Lower lobe of right lung (tissue), 2 donors: ENCODE results near the gene HOXA2. TPM values are rescaled to one million over a fixed set of nuclear protein-coding genes. Genes with fewer than 3 reads are reported as not detected.

ENCODE experiments used
- ATAC-seq, 2 donors: fragments of 200-7000 bp; cut with Tn5 transposase; one replicate each; pipeline ENCODE4 v1.9.1; 2020 to 2022; ENCODE audit warnings: mild to moderate bottlenecking in 2 of 2, moderate library complexity in 2 of 2
- DNase-seq: peaks from one replicate; pipeline ENCODE4 v3.0.0-alpha.2; 2020
- H3K27ac ChIP-seq: fragments of 200-600 bp; one replicate; pipeline ENCODE4 v1.8.0; 2022
- H3K27me3 ChIP-seq: fragments of 200-600 bp; one replicate; pipeline ENCODE4 v1.8.0; 2022; ENCODE audit warnings: low read depth
- H3K36me3 ChIP-seq: fragments of 200-600 bp; one replicate; pipeline ENCODE4 v1.8.0; 2022; ENCODE audit warnings: mild to moderate bottlenecking
- H3K4me1 ChIP-seq: fragments of 200-600 bp; one replicate; pipeline ENCODE4 v1.8.0; 2022
- H3K4me3 ChIP-seq: fragments of 200-600 bp; one replicate; pipeline ENCODE4 v1.8.0; 2022; ENCODE audit warnings: mild to moderate bottlenecking
- H3K9me3 ChIP-seq: fragments of 200-600 bp; one replicate; pipeline ENCODE4 v1.8.0; 2022
- CTCF ChIP-seq: fragments of 200-600 bp; IDR thresholded peaks from one replicate; pipeline ENCODE4 v1.8.0; 2022; ENCODE audit warnings: antibody characterized with exemption, mild to moderate bottlenecking
- intact Hi-C: fragments of 100-400 bp; cut with DNase I; formaldehyde crosslinking; loops from one replicate; pipeline ENCODE4 v1.11.0; 2022
- total RNA-seq: library from RNA; stranded (reverse); fragmentation: NEBNext Ultra II Directional; extraction: Animal tissue kit (Norgen Biotek cat#: 25700); gene quantifications from one replicate; pipeline ENCODE4 v1.2.1, GENCODE V29; 2021
- donor health status: DM: no; HTN: yes; CAD: no; lungs with severe emphysema.

Gene HOXA2
- total RNA-seq, 1 donor from 2014 or later, result 1.5 TPM

- Histone ChIP-seq H3K9me3 (no peaks in the 10 kb centered on the region), H3K4me3 (no peak overlapping the region), H3K27me3 (peaks cover 45% of the 10 kb centered on the region), H3K27ac (no peak overlapping the region), H3K36me3 (no peaks in the 10 kb centered on the region), H3K4me1 (peaks cover 25% of the 10 kb centered on the region)
- no peak for ATAC-seq
- no peak for TF ChIP-seq CTCF
- DNase-seq, result no peak
- intact Hi-C loops, result no loop called here
These were observed 8.0 kb downstream of the HOXA2 start for GRCh38 chr7:27094304-27095049.

DNA sequence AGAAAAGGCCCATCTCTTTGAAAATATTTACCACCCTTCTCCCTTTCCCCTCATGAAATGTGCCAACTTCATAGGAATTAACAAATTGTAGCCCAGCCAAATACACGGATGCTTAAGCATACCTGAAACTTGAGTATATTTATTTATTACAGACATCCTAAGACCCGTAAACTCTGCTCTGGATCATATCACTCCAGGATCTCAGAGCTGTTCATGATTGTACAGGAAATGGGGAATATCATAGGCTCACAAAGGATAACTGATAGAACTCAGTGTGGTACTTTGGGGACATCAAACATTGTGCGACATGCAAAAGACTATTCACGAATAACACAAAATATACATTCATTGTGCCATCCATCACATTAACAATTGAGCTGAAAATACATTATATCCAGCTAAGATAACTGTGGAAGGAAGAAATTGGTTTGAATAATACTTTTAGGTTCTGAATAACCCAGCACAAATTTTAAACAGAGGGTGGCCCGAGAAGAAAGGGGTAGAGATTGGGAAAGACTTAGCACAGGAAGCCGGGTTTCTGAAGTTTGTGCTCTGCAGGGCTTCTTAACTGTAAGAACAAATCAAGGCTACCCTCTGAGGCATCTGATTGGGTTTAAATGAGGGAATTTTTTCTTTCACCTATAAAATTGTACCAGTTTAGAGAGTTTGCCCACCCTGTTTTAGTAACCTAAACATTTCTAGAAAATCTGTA, 9.1 kb downstream of the HOXA2 start:
- Histone ChIP-seq H3K4me1 (peaks cover 23% of the 10 kb centered on the region), H3K36me3 (no peaks in the 10 kb centered on the region), H3K27me3 (peaks cover 49% of the 10 kb centered on the region), H3K27ac (no peak overlapping the region), H3K9me3 (no peaks in the 10 kb centered on the region), H3K4me3 (no peak overlapping the region)
- ATAC-seq (no peak), DNase-seq (no peak)
- TF ChIP-seq CTCF, result no peak
- intact Hi-C loops, result no loop called here

DNA sequence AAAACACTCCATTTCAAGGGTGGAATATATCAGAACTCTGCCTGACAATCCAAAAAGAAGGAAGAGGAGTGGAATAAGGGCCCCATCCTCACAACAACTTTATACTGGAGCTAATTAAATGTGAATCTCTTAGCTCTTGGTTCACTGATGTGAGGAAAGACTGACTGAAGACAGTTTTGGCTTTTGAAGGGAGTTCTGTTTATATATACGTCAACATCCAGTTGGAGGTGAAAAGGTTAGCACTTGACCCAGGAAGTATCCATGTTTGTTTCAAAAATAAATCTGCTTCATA, 9.7 kb downstream of the HOXA2 start:
- no peak overlapping the region for H3K27ac ChIP-seq
- H3K27me3 ChIP-seq, result peaks cover 51% of the 10 kb centered on the region
- no peak for TF ChIP-seq CTCF
- DNase-seq, result no peak
- ATAC-seq, result no peak
- no peak overlapping the region for H3K4me3 ChIP-seq
- peaks cover 17% of the 10 kb centered on the region for H3K4me1 ChIP-seq
- intact Hi-C loops, result no loop called here
- H3K9me3 ChIP-seq, result no peaks in the 10 kb centered on the region
- H3K36me3 ChIP-seq, result no peaks in the 10 kb centered on the region

GRCh38 chr7:27091941-27092818, 10.3 kb downstream of the HOXA2 start:
- Histone ChIP-seq H3K9me3 (no peaks in the 10 kb centered on the region), H3K27me3 (peaks cover 54% of the 10 kb centered on the region), H3K4me3 (no peak overlapping the region), H3K4me1 (peaks cover 11% of the 10 kb centered on the region), H3K36me3 (no peaks in the 10 kb centered on the region), H3K27ac (no peak overlapping the region)
- ATAC-seq (no peak), DNase-seq (no peak)
- intact Hi-C loops, result no loop called here
- no peak for TF ChIP-seq CTCF

- peaks cover 62% of the 10 kb centered on the region for H3K27me3 ChIP-seq
- intact Hi-C loops, result no loop called here
- no peaks in the 10 kb centered on the region for H3K9me3 ChIP-seq
- H3K36me3 ChIP-seq, result no peaks in the 10 kb centered on the region
- no peak overlapping the region for H3K4me3 ChIP-seq
- no peak for TF ChIP-seq CTCF
- no peak overlapping the region for H3K27ac ChIP-seq
- DNase-seq (no peak), ATAC-seq (no peak)
- peaks cover 10% of the 10 kb centered on the region for H3K4me1 ChIP-seq
These were observed 11.4 kb downstream of the HOXA2 start for GRCh38 chr7:27091105-27091504.
